ENCODE measurements around the gene FAM8A1. TPM values are rescaled to one million over a fixed set of nuclear protein-coding genes. Genes with fewer than 3 reads are reported as not detected.

Gene FAM8A1
- total and polyA plus RNA-seq, 9 of the 15 experiments (the other 6 are each of a cell fraction or from before 2014, with no cell fraction given): 4.9 to 23.6 (median 14.2) TPM

GRCh38 chr6:17640477-17640917, 40.4 kb downstream of the FAM8A1 start (continued):
- no peak for TF ChIP-seq BCLAF1 (IDR thresholded peaks at IDR 0.05; ENCODE audit: borderline replicate concordance in 1 of 2, control insufficient read depth in 1 of 2, low read depth in 2 of 2, low read length in 1 of 2)
- no peak for TF ChIP-seq ZBTB11 (CRISPR knock-in tag; IDR thresholded peaks at IDR 0.05)
- no peak for TF ChIP-seq MAZ (CRISPR knock-in tag; conservative IDR thresholded peaks at IDR 0.05 in 1 of 2, IDR thresholded peaks at IDR 0.05 in 1 of 2)
- no peak for TF ChIP-seq ZNF124 (CRISPR knock-in tag; IDR thresholded peaks at IDR 0.05)

Measured in K562 (cell line).